ENCODE results near the gene MARCO.

MARCO gene

DNA sequence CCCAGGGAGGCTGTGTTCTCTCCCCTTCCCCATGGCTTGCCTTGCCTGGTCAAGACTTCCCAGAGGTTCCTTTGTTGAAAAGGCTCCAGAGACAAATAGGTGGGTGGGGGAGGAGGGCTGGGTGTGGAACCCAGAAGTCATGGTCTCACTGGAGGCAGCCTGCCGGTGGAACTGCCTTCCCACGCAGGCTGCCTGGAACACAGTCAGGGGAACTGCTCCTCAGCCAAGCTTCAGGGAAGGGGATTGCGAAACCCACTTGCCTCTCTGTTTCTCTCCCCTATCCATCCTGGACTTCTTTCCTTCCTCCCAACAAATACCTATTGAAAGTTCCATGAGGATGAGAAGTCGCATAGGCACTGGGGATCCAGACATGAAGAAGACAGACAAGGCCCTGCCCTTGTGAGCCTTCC is 31.6 kb downstream of the MARCO start:
- no peak for DNase-seq (ENCODE audit: low read depth in 2 of 2, low spot score in 1 of 2)

DNA sequence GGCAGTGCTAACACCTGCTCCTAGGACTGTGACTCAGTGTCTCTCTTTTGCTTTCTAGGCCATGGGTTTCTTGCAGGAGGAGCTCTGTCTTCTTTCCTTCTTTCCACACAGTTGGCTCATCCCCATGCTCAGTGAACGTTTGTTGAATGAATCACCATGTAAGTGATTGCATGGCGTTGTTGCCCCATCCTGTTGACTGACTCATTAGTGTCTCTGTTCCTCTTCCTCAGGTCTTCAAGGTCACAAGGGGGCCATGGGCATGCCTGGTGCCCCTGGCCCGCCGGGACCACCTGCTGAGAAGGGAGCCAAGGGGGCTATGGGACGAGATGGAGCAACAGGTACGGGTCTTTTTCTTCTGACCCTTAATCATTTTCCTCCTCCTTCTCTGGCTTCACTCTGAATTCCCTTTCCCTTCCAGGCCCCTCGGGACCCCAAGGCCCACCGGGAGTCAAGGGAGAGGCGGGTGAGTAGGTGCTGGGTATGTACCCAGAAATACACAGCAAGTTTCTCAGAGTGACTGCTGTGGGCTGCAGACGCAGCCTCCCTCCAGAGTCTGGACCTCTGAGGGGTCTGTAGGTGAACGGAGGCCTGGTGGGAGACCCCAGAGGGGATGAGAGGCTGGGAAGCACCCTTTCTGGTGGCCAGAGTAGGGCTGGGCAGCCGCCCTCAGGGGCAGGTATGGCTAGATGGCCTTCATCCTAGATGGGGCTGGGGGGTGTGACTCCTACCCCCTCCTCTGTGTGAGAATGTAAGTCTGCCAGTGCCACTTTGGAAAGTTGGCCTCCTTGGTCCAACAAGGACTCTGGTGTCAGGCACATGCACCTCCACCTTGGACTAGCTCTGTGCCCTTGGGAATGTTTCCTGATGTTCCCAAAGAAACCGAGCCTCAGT is 32.4 kb downstream of the MARCO start:
- DNase-seq (ENCODE audit: low read depth in 2 of 2, low spot score in 1 of 2), result no peak

DNA sequence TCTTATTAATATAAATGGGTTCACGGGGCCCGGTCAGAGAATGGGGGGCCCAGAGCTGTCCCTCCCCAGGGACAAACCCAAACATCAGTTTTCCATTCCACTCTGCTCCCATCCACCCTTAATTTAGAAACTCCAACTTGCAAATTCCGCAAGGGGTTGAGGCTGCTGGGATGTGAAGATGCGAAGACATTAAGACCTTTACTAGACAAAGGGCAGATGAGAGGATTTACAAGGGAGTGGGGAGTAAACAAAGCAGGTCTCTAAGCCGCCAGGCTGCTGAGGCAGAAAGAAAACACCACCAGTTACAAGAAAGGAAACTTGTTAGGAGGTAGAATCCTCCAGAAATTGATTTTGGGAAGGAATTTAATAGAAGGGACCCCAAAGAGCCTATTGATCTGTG is 33.1 kb downstream of the MARCO start:
- no peak for DNase-seq (ENCODE audit: low read depth in 2 of 2, low spot score in 1 of 2)

DNA sequence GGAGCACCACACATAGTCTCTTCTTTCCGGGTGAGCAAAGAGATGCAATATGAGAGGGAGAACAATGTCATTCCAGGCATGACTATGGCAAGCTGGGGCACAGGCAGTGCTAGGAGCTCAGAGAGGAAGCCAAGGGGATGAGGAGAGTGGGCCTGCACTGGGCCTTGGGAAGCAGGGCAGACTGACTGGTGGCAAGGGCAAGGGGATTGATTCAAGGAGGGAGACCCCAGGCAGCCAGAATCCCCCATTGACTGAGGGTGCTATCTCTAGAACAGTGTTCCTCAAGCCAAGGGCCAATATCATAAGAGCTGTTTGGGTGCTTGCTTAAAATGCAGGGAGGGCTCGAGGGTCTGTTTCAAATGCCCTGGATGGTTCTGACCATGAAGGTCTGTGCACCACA is 36.1 kb downstream of the MARCO start:
- no peak for DNase-seq (ENCODE audit: low read depth in 2 of 2, low spot score in 1 of 2)

DNA sequence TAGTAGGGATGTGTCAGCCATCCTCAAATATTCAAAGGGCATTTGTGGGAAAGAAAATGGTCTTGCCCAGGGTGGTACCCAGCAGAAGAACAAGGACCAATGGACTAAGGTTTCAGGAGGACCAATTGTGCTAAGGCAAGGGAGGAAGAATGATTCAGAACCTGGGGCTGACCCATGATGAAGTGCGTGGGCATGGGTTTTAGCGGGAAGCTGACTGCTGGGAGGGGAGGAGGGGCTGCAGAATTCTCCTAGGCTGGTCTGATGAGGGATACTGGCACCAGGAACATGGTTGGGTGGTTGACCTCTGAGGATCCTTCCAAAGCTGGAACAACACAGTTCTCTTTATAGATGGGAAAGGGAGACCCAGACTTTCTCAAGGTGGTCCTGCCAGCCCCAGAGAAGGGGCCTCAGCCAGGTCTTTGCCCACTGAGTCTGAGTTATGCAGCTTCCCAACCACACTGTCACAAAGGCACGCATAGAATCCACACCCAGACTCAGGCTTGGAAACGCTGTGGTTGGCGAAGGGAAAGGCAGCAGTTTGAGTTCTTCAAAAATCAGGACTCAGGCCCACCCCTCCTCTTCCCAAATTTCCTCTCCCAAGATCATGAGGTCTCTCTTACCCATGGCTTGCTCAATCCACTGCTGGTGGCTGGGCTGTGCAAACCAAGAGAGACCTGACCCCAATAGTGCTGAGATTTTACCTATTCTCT is 37.3 kb downstream of the MARCO start:
- DNase-seq (ENCODE audit: low read depth in 2 of 2, low spot score in 1 of 2), result no peak

DNA sequence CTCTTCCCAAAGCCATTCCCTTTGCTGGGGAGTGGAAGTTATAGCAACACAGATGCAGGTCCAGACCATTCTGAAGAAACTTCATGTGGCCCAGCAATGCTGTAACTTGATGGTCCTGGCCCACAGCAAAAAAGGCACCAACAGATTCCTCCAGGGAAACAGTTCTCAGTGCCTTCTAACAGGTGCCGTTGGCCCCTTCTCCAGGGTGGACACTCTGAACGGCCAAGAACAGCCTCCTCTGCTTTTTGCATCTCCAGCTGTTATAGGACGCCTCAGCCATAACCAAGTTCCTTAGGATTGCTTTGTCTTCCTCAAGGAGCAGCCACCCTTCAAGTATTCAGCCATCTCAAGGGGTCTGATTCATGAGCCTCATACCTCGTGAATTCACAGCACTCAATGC is 38.0 kb downstream of the MARCO start:
- DNase-seq (ENCODE audit: low read depth in 2 of 2, low spot score in 1 of 2), result no peak

DNA sequence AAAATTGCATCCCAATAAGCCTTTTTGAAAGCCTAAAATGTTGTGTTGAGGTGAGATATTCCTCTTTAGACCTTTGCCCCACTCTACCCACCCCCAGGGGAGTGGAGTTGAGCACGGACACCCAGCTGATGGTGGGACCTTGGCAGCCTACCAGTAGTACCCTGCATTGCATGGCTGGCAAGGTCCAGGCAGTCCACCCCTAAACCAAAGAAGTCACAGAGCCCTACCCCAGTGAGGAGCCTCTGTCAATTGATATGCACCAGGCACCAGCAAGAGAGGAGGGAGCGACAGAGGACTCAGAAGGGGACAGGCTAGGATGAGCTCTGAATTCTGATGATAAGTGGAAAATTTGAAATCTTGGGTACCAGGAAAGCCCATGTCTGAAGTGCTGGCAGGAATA is 38.6 kb downstream of the MARCO start:
- DNase-seq (ENCODE audit: low read depth in 2 of 2, low spot score in 1 of 2), result no peak

DNA sequence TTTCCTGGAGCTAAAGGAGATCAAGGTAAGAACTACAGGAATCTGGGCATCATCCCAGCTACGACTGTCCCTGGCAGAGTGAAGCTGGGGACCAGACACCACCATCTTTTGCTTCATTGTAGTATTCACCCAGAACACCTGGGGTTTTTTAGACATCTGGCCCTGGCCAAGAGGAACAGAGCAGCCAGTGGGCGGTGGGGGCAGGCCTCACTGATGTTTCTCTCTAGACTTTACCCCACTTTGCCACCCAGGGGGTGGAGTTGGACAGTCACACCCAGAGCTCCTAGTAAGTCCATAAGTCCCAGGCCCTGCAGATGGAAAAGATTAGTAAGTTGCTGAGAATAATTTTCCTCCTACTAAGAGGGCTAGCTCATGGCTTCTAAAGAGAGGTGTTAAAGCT is 39.6 kb downstream of the MARCO start:
- no peak for DNase-seq (ENCODE audit: low read depth in 2 of 2, low spot score in 1 of 2)

DNA sequence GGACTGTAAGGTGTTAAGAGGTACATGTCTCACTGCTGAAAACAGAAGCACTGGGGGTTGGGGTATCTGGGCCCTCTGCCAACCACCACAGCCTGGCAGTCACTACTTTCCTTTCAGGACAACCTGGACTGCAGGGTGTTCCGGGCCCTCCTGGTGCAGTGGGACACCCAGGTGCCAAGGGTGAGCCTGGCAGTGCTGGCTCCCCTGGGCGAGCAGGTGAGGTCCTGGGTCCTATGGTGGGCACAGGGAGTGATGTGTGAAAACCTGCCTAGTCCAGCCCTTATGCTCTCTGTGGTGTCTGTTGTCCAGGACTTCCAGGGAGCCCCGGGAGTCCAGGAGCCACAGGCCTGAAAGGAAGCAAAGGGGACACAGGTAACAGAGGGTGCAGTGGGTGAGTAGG is 40.0 kb downstream of the MARCO start:
- DNase-seq (ENCODE audit: low read depth in 2 of 2, low spot score in 1 of 2), result no peak

DNA sequence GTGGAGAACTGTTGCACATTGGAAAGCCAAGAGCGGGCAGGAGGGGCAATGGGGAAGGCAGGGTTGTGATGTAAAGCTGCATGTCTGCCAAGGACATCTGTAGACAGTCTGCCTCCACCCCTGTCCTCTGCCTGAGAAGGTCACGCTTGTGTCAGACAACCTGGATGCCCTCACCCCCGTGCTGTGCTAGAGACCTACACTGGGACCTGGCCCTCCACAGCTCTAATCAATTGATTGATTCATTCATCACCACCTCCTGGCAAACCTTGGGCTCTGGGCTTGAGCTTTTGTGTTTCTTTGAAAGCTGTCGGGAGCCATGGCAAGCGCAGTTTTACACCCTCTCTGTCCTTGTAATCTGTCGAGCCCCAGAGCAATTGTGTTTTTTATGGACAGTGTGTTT is 41.1 kb downstream of the MARCO start:
- DNase-seq (ENCODE audit: low read depth in 2 of 2, low spot score in 1 of 2), result no peak

DNA sequence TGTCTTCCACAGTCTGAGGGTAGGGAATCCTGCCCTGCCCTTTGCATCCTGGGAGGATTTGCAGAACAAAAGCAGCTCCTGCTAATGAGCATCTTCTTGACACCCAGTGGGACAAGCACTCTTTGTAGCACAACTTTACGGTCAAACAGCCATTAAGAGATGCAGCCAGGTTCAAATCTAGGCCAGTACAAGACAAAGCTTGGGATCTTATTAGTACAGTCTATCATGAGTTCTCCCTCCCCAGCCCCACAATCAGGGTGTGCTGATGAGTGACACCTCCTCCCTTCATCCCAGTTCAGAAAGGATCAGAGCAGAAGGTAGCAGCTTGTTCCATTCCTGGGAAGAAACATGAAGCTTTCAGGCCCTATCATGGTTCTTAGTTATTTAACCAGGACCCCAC is 41.9 kb downstream of the MARCO start:
- no peak for DNase-seq (ENCODE audit: low read depth in 2 of 2, low spot score in 1 of 2)

DNA sequence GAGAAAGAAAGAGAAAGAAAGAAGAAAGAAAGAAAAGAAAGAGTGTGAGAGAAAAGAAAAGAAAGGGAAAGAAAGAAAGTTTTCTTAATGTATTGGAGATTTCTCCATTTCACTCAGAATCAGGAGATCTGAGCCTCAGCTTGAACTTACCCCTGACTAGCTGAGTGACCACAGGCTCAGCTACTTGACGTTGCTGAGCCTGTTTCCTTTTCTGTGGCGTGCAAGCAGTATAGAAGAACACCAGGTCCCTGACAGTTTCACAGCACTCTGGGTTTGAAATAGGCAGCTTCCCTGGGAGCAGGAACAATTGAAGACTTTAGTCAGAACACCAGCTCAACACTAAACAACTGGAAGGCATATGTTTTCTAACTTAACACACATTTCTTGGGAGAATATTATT is 44.7 kb downstream of the MARCO start:
- no peak for DNase-seq (ENCODE audit: low read depth in 2 of 2, low spot score in 1 of 2)

DNA sequence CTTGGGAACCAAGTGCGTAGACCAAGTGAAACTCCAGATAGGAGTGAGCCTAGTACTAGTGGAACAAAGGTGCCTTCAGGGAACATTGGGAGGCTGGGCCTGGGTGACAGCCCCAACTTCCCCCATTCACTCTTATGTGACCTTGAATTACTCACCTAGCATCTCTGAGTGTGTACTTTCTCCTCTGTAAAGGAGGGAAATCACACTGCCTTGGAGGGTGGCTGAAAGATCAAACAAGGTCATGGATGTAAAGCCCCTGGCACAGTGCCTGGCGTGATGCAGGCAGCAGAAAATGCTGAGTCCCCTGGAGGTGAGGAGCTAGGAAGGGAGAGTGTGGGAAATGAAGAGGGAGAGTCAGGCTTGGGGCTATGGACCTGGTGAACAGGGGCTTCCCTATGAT is 45.9 kb downstream of the MARCO start:
- DNase-seq (ENCODE audit: low read depth in 2 of 2, low spot score in 1 of 2), result no peak

DNA sequence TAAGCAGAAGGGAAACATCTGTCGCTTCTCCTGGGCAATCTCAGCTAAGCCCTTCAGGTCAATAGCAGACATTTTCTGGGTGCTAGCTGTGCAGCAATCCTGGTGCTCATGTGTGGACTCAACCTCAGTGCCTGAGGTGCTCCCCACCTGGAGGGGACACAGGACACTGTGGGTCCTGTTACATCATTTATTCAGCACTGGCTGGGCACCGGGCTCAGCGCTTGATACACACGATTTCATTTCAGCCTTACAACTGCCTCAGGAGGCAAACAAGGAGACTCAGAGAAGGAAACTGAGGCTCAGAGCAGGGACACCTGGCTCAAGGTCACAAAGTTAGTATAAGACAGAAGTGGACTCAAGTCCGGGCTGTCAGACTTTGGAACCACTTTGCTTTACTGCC is 46.7 kb downstream of the MARCO start:
- no peak for DNase-seq (ENCODE audit: low read depth in 2 of 2, low spot score in 1 of 2)

DNA sequence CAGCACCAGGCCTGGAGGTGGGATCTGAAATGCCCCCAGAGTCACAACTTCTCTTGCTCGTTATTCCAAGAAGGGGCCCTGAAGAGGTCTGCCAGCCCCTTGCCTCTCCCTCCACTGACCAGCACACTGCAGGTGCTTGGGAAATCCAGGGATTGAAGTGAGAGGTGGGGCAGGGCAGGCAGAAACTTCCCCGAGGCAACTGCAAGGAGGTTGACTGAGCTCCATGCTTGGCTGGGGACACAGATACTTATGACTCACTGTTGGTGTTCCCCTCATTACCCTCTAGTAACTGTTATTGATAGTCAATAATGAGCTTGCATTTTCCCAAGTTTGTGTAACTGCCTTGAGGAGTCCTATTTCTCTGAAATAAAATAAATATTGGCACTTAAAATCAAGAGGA is 47.5 kb downstream of the MARCO start:
- DNase-seq (ENCODE audit: low read depth in 2 of 2, low spot score in 1 of 2), result no peak

DNA sequence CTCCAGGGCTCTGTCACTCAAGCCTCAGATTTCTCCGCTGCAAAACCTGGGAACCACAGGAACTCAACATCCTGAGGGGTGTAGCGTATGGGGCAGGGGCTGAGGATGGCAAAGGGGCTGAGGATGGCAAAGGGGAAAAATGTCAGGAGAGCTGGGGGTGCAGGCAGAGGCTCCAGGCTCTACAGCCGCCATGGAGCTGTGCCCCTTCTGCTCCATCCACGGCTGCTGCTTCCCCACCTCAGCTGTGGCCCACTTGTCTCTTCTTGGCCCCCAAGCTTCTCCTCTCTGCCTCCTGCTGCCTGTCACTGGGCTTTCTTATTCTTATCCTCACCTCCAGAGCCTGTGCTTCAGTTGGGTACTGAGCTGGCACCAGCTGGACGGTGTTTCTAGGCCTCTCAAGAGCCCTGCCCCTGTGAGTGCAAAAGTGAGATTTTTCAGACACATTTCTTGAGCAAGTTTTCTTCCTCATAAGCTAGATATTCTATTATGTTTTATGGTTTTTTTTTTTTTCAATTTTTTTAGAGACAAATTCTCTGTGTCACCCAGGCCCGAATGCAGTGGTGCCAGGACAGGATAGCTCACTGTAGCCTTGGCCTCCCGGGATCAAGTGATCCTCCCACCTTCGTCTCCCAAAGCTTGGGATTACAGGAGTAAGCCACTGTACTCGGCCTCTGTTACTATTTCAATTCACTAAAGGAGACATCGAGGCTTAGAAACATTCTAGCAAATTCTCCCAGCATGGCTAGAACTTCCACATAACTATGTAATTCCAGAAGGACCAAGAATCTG is 49.0 kb downstream of the MARCO start:
- no peak for DNase-seq (ENCODE audit: low read depth in 2 of 2, low spot score in 1 of 2)

DNA sequence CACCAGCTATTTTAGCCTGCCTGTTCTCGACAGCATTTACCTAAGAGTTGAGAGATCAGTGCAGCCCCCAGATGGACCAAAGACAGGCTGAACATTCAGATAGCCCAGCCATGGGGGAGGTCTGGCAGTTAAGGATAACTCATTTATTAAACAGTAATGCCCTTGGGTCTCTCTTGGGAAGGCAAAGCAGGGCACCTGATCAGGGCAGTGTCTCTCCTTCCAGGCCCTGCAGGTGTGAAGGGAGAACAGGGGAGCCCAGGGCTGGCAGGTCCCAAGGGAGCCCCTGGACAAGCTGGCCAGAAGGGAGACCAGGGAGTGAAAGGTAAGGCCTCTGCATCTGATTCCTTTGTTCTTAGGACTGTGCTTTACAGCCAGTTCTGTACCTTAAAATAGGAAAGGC is 49.6 kb downstream of the MARCO start:
- DNase-seq (ENCODE audit: low read depth in 2 of 2, low spot score in 1 of 2), result no peak

DNA sequence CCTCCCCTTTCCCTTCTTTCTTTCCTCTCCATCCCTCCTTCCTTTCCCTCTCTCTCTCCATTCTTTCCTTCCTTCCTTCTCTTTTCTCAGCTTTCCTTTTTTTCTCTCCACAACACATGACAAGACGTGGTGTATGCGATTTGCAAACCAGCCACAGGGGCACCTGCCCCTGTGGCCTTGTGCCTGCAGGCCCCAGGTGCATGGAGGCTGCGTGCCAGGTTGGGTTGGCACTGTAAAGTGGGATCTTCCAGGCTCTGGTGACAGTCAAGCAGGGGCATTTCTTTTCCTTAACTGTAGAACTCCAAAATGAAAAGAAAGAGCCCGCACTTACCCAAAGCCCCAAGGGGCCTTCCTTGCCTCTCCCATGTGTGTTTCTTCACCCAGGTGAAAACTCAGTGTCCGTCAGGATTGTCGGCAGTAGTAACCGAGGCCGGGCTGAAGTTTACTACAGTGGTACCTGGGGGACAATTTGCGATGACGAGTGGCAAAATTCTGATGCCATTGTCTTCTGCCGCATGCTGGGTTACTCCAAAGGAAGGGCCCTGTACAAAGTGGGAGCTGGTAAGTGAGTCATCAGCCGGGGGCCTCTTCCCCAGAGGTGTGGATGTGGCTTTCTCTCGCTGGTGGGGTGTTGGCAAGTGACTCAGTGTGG is 50.9 kb downstream of the MARCO start:
- DNase-seq (ENCODE audit: low read depth in 2 of 2, low spot score in 1 of 2), result peak in 1 of 2 donors; percentile 2

DNA sequence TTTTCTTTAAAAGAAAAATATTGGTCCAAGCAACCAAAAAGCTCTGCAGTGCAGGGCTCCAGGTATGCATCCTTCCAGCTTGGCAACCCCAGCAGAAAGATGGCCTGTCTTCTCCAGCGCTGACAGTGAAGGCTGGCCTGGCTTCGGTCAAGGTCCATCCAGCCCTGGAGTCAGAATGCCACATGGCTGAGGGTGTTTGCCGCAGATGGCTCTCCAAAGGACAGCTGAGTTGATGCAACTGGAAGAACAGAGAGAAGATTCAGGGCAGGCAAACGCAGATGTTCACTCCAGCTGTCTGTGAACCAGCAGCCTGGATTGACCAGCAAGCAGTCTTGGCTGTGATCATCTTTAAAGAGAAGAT is 51.4 kb downstream of the MARCO start:
- no peak for DNase-seq (ENCODE audit: low read depth in 2 of 2, low spot score in 1 of 2)

DNA sequence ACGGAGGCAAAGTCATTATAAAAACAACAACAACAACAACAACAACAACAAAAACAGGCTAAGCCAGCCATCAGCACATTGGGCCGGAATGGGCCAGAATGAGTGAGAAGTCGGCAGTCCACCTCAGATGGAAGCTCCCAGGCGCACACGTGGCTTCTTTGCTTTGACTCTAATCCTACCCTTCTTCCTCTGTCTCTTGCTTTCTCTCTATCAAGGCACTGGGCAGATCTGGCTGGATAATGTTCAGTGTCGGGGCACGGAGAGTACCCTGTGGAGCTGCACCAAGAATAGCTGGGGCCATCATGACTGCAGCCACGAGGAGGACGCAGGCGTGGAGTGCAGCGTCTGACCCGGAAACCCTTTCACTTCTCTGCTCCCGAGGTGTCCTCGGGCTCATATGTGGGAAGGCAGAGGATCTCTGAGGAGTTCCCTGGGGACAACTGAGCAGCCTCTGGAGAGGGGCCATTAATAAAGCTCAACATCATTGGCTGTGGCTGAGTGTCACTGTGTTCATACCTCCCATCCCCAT is 52.2 kb downstream of the MARCO start:
- no peak for DNase-seq (ENCODE audit: low read depth in 2 of 2, low spot score in 1 of 2)

DNA sequence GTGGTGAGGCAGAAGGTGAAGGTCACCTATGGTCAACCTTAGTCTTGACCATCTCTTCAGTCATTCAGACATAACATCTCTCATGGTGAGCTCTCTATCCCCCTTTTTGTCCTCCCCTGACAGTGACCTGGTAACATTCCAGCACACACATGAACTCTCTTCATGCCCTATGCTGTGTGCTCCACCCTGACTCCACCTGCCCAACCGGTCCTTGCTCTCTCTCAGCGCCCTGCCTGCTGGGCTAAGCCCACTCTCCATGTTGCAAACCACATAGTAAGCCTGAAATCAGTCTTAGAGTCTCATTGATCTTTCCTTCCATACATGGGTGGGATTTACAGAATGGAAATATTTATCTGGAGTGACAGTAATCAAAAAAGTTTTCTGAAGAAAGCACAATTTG is 52.8 kb downstream of the MARCO start:
- no peak for DNase-seq (ENCODE audit: low read depth in 2 of 2, low spot score in 1 of 2)
